Activated T-cell treated with anti-CD3 and anti-CD28 coated beads, Interleukin-2, amount 50 U/mL, for 4 hours (primary cell): ENCODE data around the gene MS4A12. TPM values are rescaled to one million over a fixed set of nuclear protein-coding genes. Genes with fewer than 3 reads are reported as not detected.
"Not testable (repeated sequence)": the region's sequence is repeated elsewhere in the genome, so short reads cannot be mapped to it uniquely, and the experiment has no call there.

Experiments used
- ATAC-seq, 2 donors: fragments of 200-7000 bp; cut with Tn5 transposase; one replicate each; pipeline ENCODE4 v1.10.0; 2021
- DNase-seq: peaks from one replicate; pipeline ENCODE4 v3.0.0-alpha.2; 2020
- H3K27me3 Mint-ChIP-seq: one replicate; pipeline ENCODE4 v1.8.0; 2021; ENCODE audit warnings: low read depth, mixed read lengths
- H3K36me3 Mint-ChIP-seq: one replicate; pipeline ENCODE4 v1.8.0; 2022; ENCODE audit warnings: mixed read lengths; ENCODE audit not compliant: insufficient read depth
- H3K4me1 Mint-ChIP-seq: one replicate; pipeline ENCODE4 v1.8.0; 2021; ENCODE audit warnings: low read depth, mixed read lengths
- H3K4me3 Mint-ChIP-seq: one replicate; pipeline ENCODE4 v1.8.0; 2021; ENCODE audit warnings: mild to moderate bottlenecking, moderate library complexity, mixed read lengths
- H3K9me3 Mint-ChIP-seq: one replicate; pipeline ENCODE4 v1.8.0; 2021; ENCODE audit warnings: mixed read lengths
- total RNA-seq, 3 donors: library from RNA; stranded (reverse); gene quantifications; one replicate each; pipeline ENCODE4 v1.2.1, GENCODE V29; 2021

MS4A12 gene
- total RNA-seq, 3 donors from 2014 or later: not detected

- Mint-ChIP-seq H3K4me3 (no peak overlapping the region), H3K27me3 (peaks cover 23% of the 10 kb centered on the region), H3K9me3 (no peaks in the 10 kb centered on the region), H3K36me3 (no peaks in the 10 kb centered on the region), H3K4me1 (peaks cover 3% of the 10 kb centered on the region)
- DNase-seq (no peak), ATAC-seq (peak in 1 of 2 donors; percentile 46)
Measured at GRCh38 chr11:60498853-60499252, 6.3 kb downstream of the MS4A12 start.

GRCh38 chr11:60500276-60500910 is 7.8 kb downstream of the MS4A12 start:
- ATAC-seq (no peak), DNase-seq (no peak)
- H3K4me1 Mint-ChIP-seq: peaks cover 15% of the 10 kb centered on the region
- no peak overlapping the region for H3K4me3 Mint-ChIP-seq
- H3K9me3 Mint-ChIP-seq: no peaks in the 10 kb centered on the region
- H3K36me3 Mint-ChIP-seq: no peaks in the 10 kb centered on the region
- peaks cover 20% of the 10 kb centered on the region for H3K27me3 Mint-ChIP-seq

- Mint-ChIP-seq H3K9me3 (peaks cover 4% of the 10 kb centered on the region), H3K4me1 (peaks cover 15% of the 10 kb centered on the region), H3K4me3 (no peak overlapping the region), H3K36me3 (no peaks in the 10 kb centered on the region), H3K27me3 (peaks cover 15% of the 10 kb centered on the region)
- no peak for ATAC-seq
- no peak for DNase-seq
Measured at GRCh38 chr11:60502221-60502775, 9.7 kb downstream of the MS4A12 start.

- peaks cover 10% of the 10 kb centered on the region for H3K27me3 Mint-ChIP-seq
- DNase-seq (no peak), ATAC-seq (peak; percentile 69 to 82)
- H3K9me3 Mint-ChIP-seq: peaks cover 4% of the 10 kb centered on the region
- H3K36me3 Mint-ChIP-seq: no peaks in the 10 kb centered on the region
- H3K4me1 Mint-ChIP-seq: peaks cover 13% of the 10 kb centered on the region
- no peak overlapping the region for H3K4me3 Mint-ChIP-seq
Measured at GRCh38 chr11:60504219-60504905, 11.8 kb downstream of the MS4A12 start.

- not testable (repeated sequence) for ATAC-seq, H3K4me1 Mint-ChIP-seq, DNase-seq, H3K9me3 Mint-ChIP-seq, H3K4me3 Mint-ChIP-seq, H3K36me3 Mint-ChIP-seq
- H3K27me3 Mint-ChIP-seq: peaks cover 16% of the 10 kb centered on the region
Measured at GRCh38 chr11:60509609-60510008, 17.0 kb downstream of the MS4A12 start.

- not testable (repeated sequence) for H3K9me3 Mint-ChIP-seq, H3K4me3 Mint-ChIP-seq, H3K36me3 Mint-ChIP-seq, DNase-seq, ATAC-seq, H3K4me1 Mint-ChIP-seq
- peaks cover 18% of the 10 kb centered on the region for H3K27me3 Mint-ChIP-seq
Measured at GRCh38 chr11:60510209-60510608, 17.6 kb downstream of the MS4A12 start.

GRCh38 chr11:60511393-60511792 is 18.8 kb downstream of the MS4A12 start:
- no peak overlapping the region for H3K4me3 Mint-ChIP-seq
- no peak for DNase-seq
- no peaks in the 10 kb centered on the region for H3K36me3 Mint-ChIP-seq
- H3K9me3 Mint-ChIP-seq: peaks cover 4% of the 10 kb centered on the region
- peaks cover 26% of the 10 kb centered on the region for H3K27me3 Mint-ChIP-seq
- no peak for ATAC-seq
- no peaks in the 10 kb centered on the region for H3K4me1 Mint-ChIP-seq

- H3K9me3 Mint-ChIP-seq: no peaks in the 10 kb centered on the region
- H3K4me1 Mint-ChIP-seq: no peaks in the 10 kb centered on the region
- no peak for ATAC-seq
- H3K36me3 Mint-ChIP-seq: no peaks in the 10 kb centered on the region
- peaks cover 21% of the 10 kb centered on the region for H3K27me3 Mint-ChIP-seq
- no peak overlapping the region for H3K4me3 Mint-ChIP-seq
- DNase-seq: no peak
Measured at GRCh38 chr11:60512651-60513225, 20.2 kb downstream of the MS4A12 start.

- DNase-seq: no peak
- Mint-ChIP-seq H3K9me3 (no peaks in the 10 kb centered on the region), H3K4me1 (no peaks in the 10 kb centered on the region), H3K4me3 (no peak overlapping the region), H3K36me3 (no peaks in the 10 kb centered on the region), H3K27me3 (peaks cover 21% of the 10 kb centered on the region)
- no peak for ATAC-seq
Measured at GRCh38 chr11:60513496-60514460, 21.2 kb downstream of the MS4A12 start.

- Mint-ChIP-seq H3K4me1 (no peaks in the 10 kb centered on the region), H3K9me3 (peaks cover 4% of the 10 kb centered on the region), H3K36me3 (peaks cover 2% of the 10 kb centered on the region), H3K4me3 (no peak within 1 kb of the TSS), H3K27me3 (peaks cover 31% of the 10 kb centered on the region)
- no peak for DNase-seq
- no peak for ATAC-seq
Measured at GRCh38 chr11:60515144-60515855, 22.7 kb downstream of the MS4A12 start, which contains the start of gene MS4A13. Gene MS4A13 (plus strand): TSS chr11:60515392. CDS start chr11:60518084, 2,692 bp downstream.

GRCh38 chr11:60528465-60528864 is 35.9 kb downstream of the MS4A12 start:
- no peak overlapping the region for H3K4me3 Mint-ChIP-seq
- H3K4me1 Mint-ChIP-seq: no peaks in the 10 kb centered on the region
- DNase-seq (no peak), ATAC-seq (no peak)
- no peaks in the 10 kb centered on the region for H3K9me3 Mint-ChIP-seq
- H3K27me3 Mint-ChIP-seq: peaks cover 10% of the 10 kb centered on the region
- H3K36me3 Mint-ChIP-seq: no peaks in the 10 kb centered on the region

- no peaks in the 10 kb centered on the region for H3K9me3 Mint-ChIP-seq
- no peak overlapping the region for H3K4me3 Mint-ChIP-seq
- DNase-seq: no peak
- H3K36me3 Mint-ChIP-seq: no peaks in the 10 kb centered on the region
- no peaks in the 10 kb centered on the region for H3K4me1 Mint-ChIP-seq
- no peak for ATAC-seq
- H3K27me3 Mint-ChIP-seq: peaks cover 10% of the 10 kb centered on the region
Measured at GRCh38 chr11:60528934-60529333, 36.4 kb downstream of the MS4A12 start.

GRCh38 chr11:60530454-60531100 is 38.0 kb downstream of the MS4A12 start:
- ATAC-seq: no peak
- Mint-ChIP-seq H3K4me1 (no peaks in the 10 kb centered on the region), H3K4me3 (no peak overlapping the region), H3K9me3 (no peaks in the 10 kb centered on the region), H3K36me3 (no peaks in the 10 kb centered on the region), H3K27me3 (peaks cover 10% of the 10 kb centered on the region)
- DNase-seq: no peak
